GM23338 (cell line): ENCODE data around the gene ATF7IP. TPM values are rescaled to one million over a fixed set of nuclear protein-coding genes. Genes with fewer than 3 reads are reported as not detected.
A peak's percentile ranks its signal among the peaks of the same experiment; 100 is the strongest.

Source experiments
- ATAC-seq: fragments of 200-7000 bp; cut with Tn5 transposase; 3 replicates; pipeline ENCODE4 v1.9.1; 2020
- DNase-seq: peaks from one replicate; pipeline ENCODE4 v3.0.0-alpha.2; 2015; ENCODE audit warnings: low spot score
- H2AFZ ChIP-seq: fragments of 200-600 bp; sonication (generic); 2 replicates; pipeline ENCODE4 v1.8.0; 2016; ENCODE audit warnings: antibody characterized with exemption, mild to moderate bottlenecking, moderate library complexity
- H3F3A ChIP-seq: fragments of 200-600 bp; sonication (generic); replicated peaks from 2 replicates; pipeline ENCODE4 v1.8.0; 2017; ENCODE audit warnings: antibody characterized with exemption, mixed run types, low read depth
- H3K27ac ChIP-seq: fragments of 200-600 bp; sonication (generic); 2 replicates; pipeline ENCODE4 v1.6.1; 2016; ENCODE audit warnings: low read depth
- H3K27me3 ChIP-seq: fragments of 200-600 bp; sonication (generic); 2 replicates; pipeline ENCODE4 v1.8.0; 2016; ENCODE audit warnings: mild to moderate bottlenecking, mixed run types, moderate library complexity; ENCODE audit not compliant: insufficient read depth
- H3K36me3 ChIP-seq: fragments of 200-600 bp; sonication (generic); 2 replicates; pipeline ENCODE4 v1.8.0; 2016; ENCODE audit warnings: mild to moderate bottlenecking; ENCODE audit not compliant: insufficient read depth
- H3K4me1 ChIP-seq: fragments of 200-600 bp; sonication (generic); 2 replicates; pipeline ENCODE4 v1.8.0; 2016; ENCODE audit warnings: mild to moderate bottlenecking, moderate library complexity; ENCODE audit not compliant: insufficient read depth
- H3K4me2 ChIP-seq: fragments of 200-600 bp; sonication (generic); 2 replicates; pipeline ENCODE4 v1.7.1; 2017; ENCODE audit warnings: mixed run types
- H3K4me3 ChIP-seq: fragments of 200-600 bp; sonication (generic); 2 replicates; pipeline ENCODE4 v1.6.1; 2016; ENCODE audit warnings: mixed run types
- H3K79me2 ChIP-seq: fragments of 200-600 bp; sonication (generic); replicated peaks from 2 replicates; pipeline ENCODE4 v1.8.0; 2017; ENCODE audit warnings: mild to moderate bottlenecking; ENCODE audit not compliant: insufficient read depth
- H3K9me2 ChIP-seq: fragments of 200-600 bp; sonication (generic); 2 replicates; pipeline ENCODE4 v1.8.0; 2017; ENCODE audit not compliant: insufficient read depth
- H4K20me1 ChIP-seq: fragments of 200-600 bp; sonication (generic); replicated peaks from 2 replicates; pipeline ENCODE4 v1.8.0; 2017; ENCODE audit warnings: mild to moderate bottlenecking; ENCODE audit not compliant: insufficient read depth
- H3K27ac Mint-ChIP-seq: 2 replicates; pipeline ENCODE4 v1.8.0; 2020; ENCODE audit warnings: inconsistent platforms, mild to moderate bottlenecking, moderate library complexity, mixed read lengths
- H3K27me3 Mint-ChIP-seq: 3 replicates; pipeline ENCODE4 v1.8.0; 2022; ENCODE audit warnings: low read depth, mild to moderate bottlenecking, moderate library complexity, mixed read lengths, inconsistent platforms; ENCODE audit not compliant: insufficient read depth, poor library complexity
- H3K36me3 Mint-ChIP-seq: 3 replicates; pipeline ENCODE4 v1.8.0; 2021; ENCODE audit warnings: low read depth, mild to moderate bottlenecking, inconsistent platforms, moderate library complexity, mixed read lengths
- H3K4me1 Mint-ChIP-seq: 3 replicates; pipeline ENCODE4 v1.8.0; 2020; ENCODE audit warnings: mild to moderate bottlenecking, inconsistent platforms, mixed read lengths
- H3K4me3 Mint-ChIP-seq: 3 replicates; pipeline ENCODE4 v1.8.0; 2021; ENCODE audit warnings: moderate library complexity, mild to moderate bottlenecking, inconsistent platforms, mixed read lengths
- H3K9me3 Mint-ChIP-seq: 3 replicates; pipeline ENCODE4 v1.8.0; 2020; ENCODE audit warnings: moderate library complexity, mild to moderate bottlenecking, inconsistent platforms, mixed read lengths
- CREB1 ChIP-seq: fragments of 250-450 bp; sonication (Bioruptor Pico); IDR thresholded peaks from 2 replicates; pipeline ENCODE4 v1.5.0; 2020; ENCODE audit warnings: low read depth, mild to moderate bottlenecking, moderate library complexity
- CTCF ChIP-seq, 2 experiments: fragments of 200-600 bp in 1 of 2; sonication (generic) in 1 of 2; conservative IDR thresholded peaks; 2 replicates each; pipeline versions ENCODE4 v1.5.1 to v1.6.1; 2016 to 2017; ENCODE audit warnings: antibody characterized with exemption in 2 of 2, low read depth in 2 of 2, mild to moderate bottlenecking in 2 of 2, moderate library complexity in 1 of 2
- EZH2 ChIP-seq: fragments of 200-600 bp; sonication (generic); IDR thresholded peaks from one replicate; pipeline ENCODE4 v1.8.0; 2017; ENCODE audit warnings: antibody characterized with exemption, mild to moderate bottlenecking, low read depth; ENCODE audit not compliant: unreplicated experiment
- EZH2phosphoT487 ChIP-seq: fragments of 200-600 bp; sonication (generic); IDR thresholded peaks from one replicate; pipeline ENCODE4 v1.8.1; 2018; ENCODE audit warnings: antibody characterized with exemption; ENCODE audit not compliant: unreplicated experiment
- JUNB ChIP-seq: IDR thresholded peaks from one replicate; pipeline ENCODE4 v1.6.1; 2016; ENCODE audit warnings: antibody characterized with exemption; ENCODE audit not compliant: unreplicated experiment
- NANOG ChIP-seq: IDR thresholded peaks from 2 replicates; pipeline ENCODE4 v1.6.1; 2016; ENCODE audit warnings: antibody characterized with exemption, borderline replicate concordance
- REST ChIP-seq: IDR thresholded peaks from one replicate; pipeline ENCODE4 v1.6.1; 2018; ENCODE audit warnings: antibody characterized with exemption; ENCODE audit not compliant: unreplicated experiment
- ZNF114 ChIP-seq: fragments of 250-450 bp; sonication (Bioruptor Pico); IDR thresholded peaks from 2 replicates; pipeline ENCODE4 v1.5.0; 2020; ENCODE audit warnings: mild to moderate bottlenecking, moderate library complexity
- polyA plus RNA-seq: library from polyadenylated mRNA; unstranded; fragments of >200 nt; fragmentation: Nextera tagmentation; extraction: Ambion mirVana; gene quantifications from 2 replicates; pipeline ENCODE4 v1.2.1, GENCODE V29; 2016
- total RNA-seq: library from RNA; depleted of rRNA; stranded (reverse); fragments of >200 nt; shearing (Covaris generic); gene quantifications from 2 replicates; pipeline ENCODE4 v1.2.3, GENCODE V29; 2014
- TF ChIP-seq, protein P1 (sequence below): IDR thresholded peaks from 2 replicates; pipeline ENCODE4 v1.6.1; 2016; ENCODE audit warnings: antibody characterized with exemption
- TF ChIP-seq, protein P2 (sequence below): fragments of 250-450 bp; sonication (Bioruptor Pico); IDR thresholded peaks from 2 replicates; pipeline ENCODE4 v1.5.0; 2020; ENCODE audit warnings: mild to moderate bottlenecking, moderate library complexity

Gene ATF7IP
- total and polyA plus RNA-seq, 2 experiments from 2014 or later: 76.4 to 118 TPM

DNA sequence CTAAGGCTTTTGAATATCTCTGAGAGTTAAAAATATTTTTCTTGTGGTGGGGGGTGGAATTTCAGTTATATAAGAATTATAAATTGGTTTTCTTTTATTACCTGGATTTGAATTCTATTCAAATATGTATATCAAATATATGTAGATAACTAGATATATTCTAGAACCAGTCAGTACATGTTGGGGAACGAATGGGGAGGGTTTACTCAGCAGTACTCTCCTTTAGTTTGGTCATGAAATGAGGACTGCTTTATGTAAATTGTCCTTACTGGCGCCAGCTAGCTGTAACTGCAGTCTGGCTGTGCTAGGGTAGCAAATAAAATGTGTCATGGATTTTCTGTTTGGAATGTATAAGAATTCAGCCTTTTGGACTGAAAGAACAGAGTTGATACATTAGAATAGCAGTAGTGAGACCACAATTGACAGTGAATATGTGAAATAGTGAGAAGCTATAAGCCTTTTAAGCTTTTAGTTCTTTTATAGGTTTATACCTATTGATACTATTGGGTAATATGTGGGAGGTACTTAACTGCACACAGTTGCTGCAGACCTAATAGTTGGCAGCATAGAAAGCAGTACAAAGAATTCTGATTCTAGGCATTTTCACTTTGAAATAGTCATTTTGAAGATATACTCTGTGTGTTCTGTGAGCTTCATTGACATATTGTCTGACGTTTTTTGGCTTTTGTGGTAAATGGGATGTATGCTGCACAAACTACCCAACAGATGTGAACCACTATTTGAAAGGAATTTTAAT is 29.0 kb downstream of the ATF7IP start:
- Mint-ChIP-seq H3K4me1 (peaks cover 74% of the 10 kb centered on the region), H3K27me3 (peaks cover 9% of the 10 kb centered on the region), H3K9me3 (no peaks in the 10 kb centered on the region; the same call in 2 of the 3 replicates), H3K27ac (no peak overlapping the region; the same call in 1 of the 2 replicates), H3K4me3 (peak overlapping the region; percentile 6; the same call in 1 of the 3 replicates), H3K36me3 (peaks cover 8% of the 10 kb centered on the region; the same call in 2 of the 3 replicates)
- H3K9me2 ChIP-seq: no peaks in the 10 kb centered on the region
- H3K27me3 ChIP-seq: no peaks in the 10 kb centered on the region
- 0 out of 2 replicates have a peak overlapping the region, but pooled peaks have one; percentile 21 for H3K27ac ChIP-seq
- peaks cover 100% of the 10 kb centered on the region for H3K79me2 ChIP-seq
- TF ChIP-seq EZH2: no peak
- TF ChIP-seq EZH2phosphoT487: no peak
- no peak for TF ChIP-seq REST
- TF ChIP-seq NANOG: no peak
- TF ChIP-seq ZNF114 (CRISPR knock-in tag): no peak
- no peak for TF ChIP-seq JUNB
- TF ChIP-seq, protein P1, sequence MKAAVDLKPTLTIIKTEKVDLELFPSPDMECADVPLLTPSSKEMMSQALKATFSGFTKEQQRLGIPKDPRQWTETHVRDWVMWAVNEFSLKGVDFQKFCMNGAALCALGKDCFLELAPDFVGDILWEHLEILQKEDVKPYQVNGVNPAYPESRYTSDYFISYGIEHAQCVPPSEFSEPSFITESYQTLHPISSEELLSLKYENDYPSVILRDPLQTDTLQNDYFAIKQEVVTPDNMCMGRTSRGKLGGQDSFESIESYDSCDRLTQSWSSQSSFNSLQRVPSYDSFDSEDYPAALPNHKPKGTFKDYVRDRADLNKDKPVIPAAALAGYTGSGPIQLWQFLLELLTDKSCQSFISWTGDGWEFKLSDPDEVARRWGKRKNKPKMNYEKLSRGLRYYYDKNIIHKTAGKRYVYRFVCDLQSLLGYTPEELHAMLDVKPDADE: no peak
- no peak for TF ChIP-seq CREB1 (CRISPR knock-in tag)
- no peak for TF ChIP-seq CTCF (conservative IDR thresholded peaks at IDR 0.05; ENCODE audit: low read depth in 2 of 2)
- TF ChIP-seq, protein P2, sequence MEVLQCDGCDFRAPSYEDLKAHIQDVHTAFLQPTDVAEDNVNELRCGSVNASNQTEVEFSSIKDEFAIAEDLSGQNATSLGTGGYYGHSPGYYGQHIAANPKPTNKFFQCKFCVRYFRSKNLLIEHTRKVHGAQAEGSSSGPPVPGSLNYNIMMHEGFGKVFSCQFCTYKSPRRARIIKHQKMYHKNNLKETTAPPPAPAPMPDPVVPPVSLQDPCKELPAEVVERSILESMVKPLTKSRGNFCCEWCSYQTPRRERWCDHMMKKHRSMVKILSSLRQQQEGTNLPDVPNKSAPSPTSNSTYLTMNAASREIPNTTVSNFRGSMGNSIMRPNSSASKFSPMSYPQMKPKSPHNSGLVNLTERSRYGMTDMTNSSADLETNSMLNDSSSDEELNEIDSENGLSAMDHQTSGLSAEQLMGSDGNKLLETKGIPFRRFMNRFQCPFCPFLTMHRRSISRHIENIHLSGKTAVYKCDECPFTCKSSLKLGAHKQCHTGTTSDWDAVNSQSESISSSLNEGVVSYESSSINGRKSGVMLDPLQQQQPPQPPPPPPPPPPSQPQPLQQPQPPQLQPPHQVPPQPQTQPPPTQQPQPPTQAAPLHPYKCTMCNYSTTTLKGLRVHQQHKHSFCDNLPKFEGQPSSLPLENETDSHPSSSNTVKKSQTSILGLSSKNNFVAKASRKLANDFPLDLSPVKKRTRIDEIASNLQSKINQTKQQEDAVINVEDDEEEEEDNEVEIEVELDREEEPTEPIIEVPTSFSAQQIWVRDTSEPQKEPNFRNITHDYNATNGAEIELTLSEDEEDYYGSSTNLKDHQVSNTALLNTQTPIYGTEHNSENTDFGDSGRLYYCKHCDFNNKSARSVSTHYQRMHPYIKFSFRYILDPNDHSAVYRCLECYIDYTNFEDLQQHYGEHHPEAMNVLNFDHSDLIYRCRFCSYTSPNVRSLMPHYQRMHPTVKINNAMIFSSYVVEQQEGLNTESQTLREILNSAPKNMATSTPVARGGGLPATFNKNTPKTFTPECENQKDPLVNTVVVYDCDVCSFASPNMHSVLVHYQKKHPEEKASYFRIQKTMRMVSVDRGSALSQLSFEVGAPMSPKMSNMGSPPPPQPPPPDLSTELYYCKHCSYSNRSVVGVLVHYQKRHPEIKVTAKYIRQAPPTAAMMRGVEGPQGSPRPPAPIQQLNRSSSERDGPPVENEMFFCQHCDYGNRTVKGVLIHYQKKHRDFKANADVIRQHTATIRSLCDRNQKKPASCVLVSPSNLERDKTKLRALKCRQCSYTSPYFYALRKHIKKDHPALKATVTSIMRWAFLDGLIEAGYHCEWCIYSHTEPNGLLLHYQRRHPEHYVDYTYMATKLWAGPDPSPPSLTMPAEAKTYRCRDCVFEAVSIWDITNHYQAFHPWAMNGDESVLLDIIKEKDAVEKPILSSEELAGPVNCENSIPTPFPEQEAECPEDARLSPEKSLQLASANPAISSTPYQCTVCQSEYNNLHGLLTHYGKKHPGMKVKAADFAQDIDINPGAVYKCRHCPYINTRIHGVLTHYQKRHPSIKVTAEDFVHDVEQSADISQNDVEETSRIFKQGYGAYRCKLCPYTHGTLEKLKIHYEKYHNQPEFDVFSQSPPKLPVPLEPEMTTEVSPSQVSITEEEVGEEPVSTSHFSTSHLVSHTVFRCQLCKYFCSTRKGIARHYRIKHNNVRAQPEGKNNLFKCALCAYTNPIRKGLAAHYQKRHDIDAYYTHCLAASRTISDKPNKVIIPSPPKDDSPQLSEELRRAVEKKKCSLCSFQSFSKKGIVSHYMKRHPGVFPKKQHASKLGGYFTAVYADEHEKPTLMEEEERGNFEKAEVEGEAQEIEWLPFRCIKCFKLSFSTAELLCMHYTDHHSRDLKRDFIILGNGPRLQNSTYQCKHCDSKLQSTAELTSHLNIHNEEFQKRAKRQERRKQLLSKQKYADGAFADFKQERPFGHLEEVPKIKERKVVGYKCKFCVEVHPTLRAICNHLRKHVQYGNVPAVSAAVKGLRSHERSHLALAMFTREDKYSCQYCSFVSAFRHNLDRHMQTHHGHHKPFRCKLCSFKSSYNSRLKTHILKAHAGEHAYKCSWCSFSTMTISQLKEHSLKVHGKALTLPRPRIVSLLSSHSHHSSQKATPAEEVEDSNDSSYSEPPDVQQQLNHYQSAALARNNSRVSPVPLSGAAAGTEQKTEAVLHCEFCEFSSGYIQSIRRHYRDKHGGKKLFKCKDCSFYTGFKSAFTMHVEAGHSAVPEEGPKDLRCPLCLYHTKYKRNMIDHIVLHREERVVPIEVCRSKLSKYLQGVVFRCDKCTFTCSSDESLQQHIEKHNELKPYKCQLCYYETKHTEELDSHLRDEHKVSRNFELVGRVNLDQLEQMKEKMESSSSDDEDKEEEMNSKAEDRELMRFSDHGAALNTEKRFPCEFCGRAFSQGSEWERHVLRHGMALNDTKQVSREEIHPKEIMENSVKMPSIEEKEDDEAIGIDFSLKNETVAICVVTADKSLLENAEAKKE (CRISPR knock-in tag): no peak
- ATAC-seq (peak; percentile 92), DNase-seq (peak; percentile 79)
- peaks cover 79% of the 10 kb centered on the region for H3K4me1 ChIP-seq
- H4K20me1 ChIP-seq: peaks cover 11% of the 10 kb centered on the region
- peak overlapping the region; percentile 63 for H3K4me2 ChIP-seq
- H3F3A ChIP-seq: no peaks in the 10 kb centered on the region
- peak overlapping the region; percentile 24; the same call in 1 of the 2 replicates for H3K4me3 ChIP-seq
- no peak overlapping the region for H2AFZ ChIP-seq
- H3K36me3 ChIP-seq: no peaks in the 10 kb centered on the region
